ENCODE results near the gene CDH13. TPM values are rescaled to one million over a fixed set of nuclear protein-coding genes. Genes with fewer than 3 reads are reported as not detected.

The CDH13 gene
- polyA plus RNA-seq, 2 of the 4 experiments (the other 2 are of a cell fraction) = not detected

DNA sequence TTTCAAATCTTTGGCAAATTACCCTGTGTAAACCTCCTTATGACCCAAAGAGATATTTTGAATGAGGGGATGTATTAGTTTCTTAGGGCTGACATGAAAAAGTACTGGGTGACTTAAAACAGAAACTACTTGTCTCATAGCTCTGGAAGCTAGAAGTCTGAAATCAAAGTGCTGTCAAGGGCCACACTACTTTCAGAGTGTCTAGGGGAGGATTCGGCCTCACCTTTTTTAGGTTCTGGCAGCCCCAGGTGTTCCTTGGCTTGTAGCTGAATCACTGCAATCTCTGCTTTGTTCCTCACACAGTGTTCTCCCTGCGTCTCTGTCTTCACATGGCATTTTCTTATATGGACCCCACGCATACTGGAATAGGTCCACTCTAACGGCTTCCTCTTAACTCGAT is 322.2 kb downstream of the CDH13 start (continued):
- TF ChIP-seq JUN (IDR thresholded peaks at IDR 0.05) = no peak

DNA sequence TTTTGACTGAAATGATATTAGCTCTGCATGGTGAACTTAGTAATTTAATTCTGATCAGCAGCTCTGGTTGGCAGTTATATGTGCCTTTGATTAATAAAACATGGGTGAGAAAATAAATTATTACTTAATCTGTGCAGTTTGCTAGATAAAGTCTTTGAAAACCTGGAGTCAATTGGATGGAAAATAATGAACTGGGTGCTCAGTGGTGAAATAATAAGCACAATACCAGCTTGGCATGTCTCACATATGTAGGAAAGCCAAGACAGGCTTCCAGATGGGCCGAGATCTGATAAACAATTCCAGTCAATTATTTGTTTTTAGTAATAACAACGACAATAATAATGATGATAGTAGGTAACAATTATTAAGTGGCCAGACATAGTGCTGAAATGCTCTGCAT is 326.7 kb downstream of the CDH13 start:
- no peaks in the 10 kb centered on the region for H3K4me1 ChIP-seq
- DNase-seq (ENCODE audit: low read depth in 1 of 2, low spot score in 1 of 2) (no peak), FAIRE-seq (no peak), ATAC-seq (no peak)
- no peak for TF ChIP-seq HEYL (CRISPR knock-in tag; IDR thresholded peaks at IDR 0.05)
- TF ChIP-seq FOXS1 (CRISPR knock-in tag; IDR thresholded peaks at IDR 0.05) = no peak
- TF ChIP-seq CHD4 (IDR thresholded peaks at IDR 0.05; ENCODE audit: borderline replicate concordance) = no peak
- no peak for TF ChIP-seq POLR2AphosphoS2 (conservative IDR thresholded peaks at IDR 0.05; ENCODE audit: low read length)
- TF ChIP-seq, protein P1, sequence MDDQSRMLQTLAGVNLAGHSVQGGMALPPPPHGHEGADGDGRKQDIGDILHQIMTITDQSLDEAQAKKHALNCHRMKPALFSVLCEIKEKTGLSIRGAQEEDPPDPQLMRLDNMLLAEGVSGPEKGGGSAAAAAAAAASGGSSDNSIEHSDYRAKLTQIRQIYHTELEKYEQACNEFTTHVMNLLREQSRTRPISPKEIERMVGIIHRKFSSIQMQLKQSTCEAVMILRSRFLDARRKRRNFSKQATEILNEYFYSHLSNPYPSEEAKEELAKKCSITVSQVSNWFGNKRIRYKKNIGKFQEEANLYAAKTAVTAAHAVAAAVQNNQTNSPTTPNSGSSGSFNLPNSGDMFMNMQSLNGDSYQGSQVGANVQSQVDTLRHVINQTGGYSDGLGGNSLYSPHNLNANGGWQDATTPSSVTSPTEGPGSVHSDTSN (IDR thresholded peaks at IDR 0.05) = no peak
- TF ChIP-seq, protein P2, sequence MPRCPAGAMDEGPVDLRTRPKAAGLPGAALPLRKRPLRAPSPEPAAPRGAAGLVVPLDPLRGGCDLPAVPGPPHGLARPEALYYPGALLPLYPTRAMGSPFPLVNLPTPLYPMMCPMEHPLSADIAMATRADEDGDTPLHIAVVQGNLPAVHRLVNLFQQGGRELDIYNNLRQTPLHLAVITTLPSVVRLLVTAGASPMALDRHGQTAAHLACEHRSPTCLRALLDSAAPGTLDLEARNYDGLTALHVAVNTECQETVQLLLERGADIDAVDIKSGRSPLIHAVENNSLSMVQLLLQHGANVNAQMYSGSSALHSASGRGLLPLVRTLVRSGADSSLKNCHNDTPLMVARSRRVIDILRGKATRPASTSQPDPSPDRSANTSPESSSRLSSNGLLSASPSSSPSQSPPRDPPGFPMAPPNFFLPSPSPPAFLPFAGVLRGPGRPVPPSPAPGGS (IDR thresholded peaks at IDR 0.05) = no peak
- TF ChIP-seq, protein P3, sequence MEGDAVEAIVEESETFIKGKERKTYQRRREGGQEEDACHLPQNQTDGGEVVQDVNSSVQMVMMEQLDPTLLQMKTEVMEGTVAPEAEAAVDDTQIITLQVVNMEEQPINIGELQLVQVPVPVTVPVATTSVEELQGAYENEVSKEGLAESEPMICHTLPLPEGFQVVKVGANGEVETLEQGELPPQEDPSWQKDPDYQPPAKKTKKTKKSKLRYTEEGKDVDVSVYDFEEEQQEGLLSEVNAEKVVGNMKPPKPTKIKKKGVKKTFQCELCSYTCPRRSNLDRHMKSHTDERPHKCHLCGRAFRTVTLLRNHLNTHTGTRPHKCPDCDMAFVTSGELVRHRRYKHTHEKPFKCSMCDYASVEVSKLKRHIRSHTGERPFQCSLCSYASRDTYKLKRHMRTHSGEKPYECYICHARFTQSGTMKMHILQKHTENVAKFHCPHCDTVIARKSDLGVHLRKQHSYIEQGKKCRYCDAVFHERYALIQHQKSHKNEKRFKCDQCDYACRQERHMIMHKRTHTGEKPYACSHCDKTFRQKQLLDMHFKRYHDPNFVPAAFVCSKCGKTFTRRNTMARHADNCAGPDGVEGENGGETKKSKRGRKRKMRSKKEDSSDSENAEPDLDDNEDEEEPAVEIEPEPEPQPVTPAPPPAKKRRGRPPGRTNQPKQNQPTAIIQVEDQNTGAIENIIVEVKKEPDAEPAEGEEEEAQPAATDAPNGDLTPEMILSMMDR (IDR thresholded peaks at IDR 0.05) = no peak
- TF ChIP-seq, protein P4, sequence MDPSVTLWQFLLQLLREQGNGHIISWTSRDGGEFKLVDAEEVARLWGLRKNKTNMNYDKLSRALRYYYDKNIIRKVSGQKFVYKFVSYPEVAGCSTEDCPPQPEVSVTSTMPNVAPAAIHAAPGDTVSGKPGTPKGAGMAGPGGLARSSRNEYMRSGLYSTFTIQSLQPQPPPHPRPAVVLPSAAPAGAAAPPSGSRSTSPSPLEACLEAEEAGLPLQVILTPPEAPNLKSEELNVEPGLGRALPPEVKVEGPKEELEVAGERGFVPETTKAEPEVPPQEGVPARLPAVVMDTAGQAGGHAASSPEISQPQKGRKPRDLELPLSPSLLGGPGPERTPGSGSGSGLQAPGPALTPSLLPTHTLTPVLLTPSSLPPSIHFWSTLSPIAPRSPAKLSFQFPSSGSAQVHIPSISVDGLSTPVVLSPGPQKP (IDR thresholded peaks at IDR 0.05; ENCODE audit: low read depth, low read length) = no peak
- no peak for TF ChIP-seq ESRRA (IDR thresholded peaks at IDR 0.05; ENCODE audit: borderline replicate concordance, low read length)
- TF ChIP-seq, protein P5, sequence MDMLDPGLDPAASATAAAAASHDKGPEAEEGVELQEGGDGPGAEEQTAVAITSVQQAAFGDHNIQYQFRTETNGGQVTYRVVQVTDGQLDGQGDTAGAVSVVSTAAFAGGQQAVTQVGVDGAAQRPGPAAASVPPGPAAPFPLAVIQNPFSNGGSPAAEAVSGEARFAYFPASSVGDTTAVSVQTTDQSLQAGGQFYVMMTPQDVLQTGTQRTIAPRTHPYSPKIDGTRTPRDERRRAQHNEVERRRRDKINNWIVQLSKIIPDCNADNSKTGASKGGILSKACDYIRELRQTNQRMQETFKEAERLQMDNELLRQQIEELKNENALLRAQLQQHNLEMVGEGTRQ (IDR thresholded peaks at IDR 0.05) = no peak
- WGBS (ENCODE audit: missing lambda C conversion rate) = 0% methylated on average over 2 of the region's 2 CpGs
- H3K4me3 ChIP-seq = no peak overlapping the region
- H3K27ac ChIP-seq = no peak overlapping the region
- CTCF ChIA-PET = interaction anchor here (0.8 kb wide), 1 partner anchor 13 kb away, joined by 3 read pairs; no protein-coding TSS in a partner anchor
- no peak overlapping the region for H3K4me2 ChIP-seq
- POLR2A ChIA-PET = no interaction called here
- no peaks in the 10 kb centered on the region for H3K9me3 ChIP-seq

DNA sequence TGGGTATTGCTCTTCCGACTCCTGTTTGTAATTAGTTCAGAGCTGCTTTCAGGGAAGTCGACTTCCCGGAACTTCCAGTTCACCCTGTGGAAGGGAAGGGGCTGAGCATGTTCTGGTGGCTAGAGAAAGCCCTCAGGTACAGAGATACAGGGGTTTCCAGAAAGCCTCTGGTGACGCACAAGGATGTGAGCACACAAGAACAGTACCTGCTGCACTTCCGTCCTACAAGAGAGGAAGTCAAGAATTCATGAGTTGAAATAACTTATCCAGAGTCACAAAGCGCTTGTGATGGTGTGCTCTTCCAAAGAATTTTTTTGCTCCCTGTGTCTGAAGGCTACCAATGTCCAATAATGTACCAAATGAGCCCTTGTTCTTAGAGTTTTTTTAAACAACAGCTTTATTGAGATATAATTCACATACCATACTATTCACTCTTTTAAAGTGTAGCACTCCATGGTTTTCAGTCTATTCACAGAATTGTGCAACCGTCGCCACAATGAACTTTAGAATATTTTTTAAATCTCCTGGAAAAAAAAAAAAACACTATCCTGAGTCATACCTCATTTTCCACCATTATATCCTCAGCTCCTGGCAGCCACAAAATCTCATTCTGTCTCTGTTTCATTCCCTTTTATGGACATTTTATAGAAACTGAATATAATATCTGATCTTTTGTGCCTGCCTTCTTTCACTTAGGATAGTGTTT is 327.6 kb downstream of the CDH13 start:
- POLR2A ChIA-PET = no interaction called here
- WGBS (ENCODE audit: missing lambda C conversion rate) = 3% methylated on average over 8 of the region's 8 CpGs
- no peak for DNase-seq (ENCODE audit: low read depth in 1 of 2, low spot score in 1 of 2)
- no peak for ATAC-seq
- Histone ChIP-seq H3K4me3 (no peak overlapping the region), H3K27ac (no peak overlapping the region), H3K4me2 (no peak overlapping the region), H3K4me1 (no peaks in the 10 kb centered on the region), H3K9me3 (no peaks in the 10 kb centered on the region)
- CTCF ChIA-PET = interaction anchor here (0.8 kb wide), 1 partner anchor 14 kb away, joined by 3 read pairs; no protein-coding TSS in a partner anchor
- no peak for FAIRE-seq
- TF ChIP-seq HOXB13 (CRISPR knock-in tag; IDR thresholded peaks at IDR 0.05; ENCODE audit: low read depth) = no peak
- TF ChIP-seq NPAS2 (CRISPR knock-in tag; IDR thresholded peaks at IDR 0.05; ENCODE audit: borderline replicate concordance) = no peak
- TF ChIP-seq, protein P6, sequence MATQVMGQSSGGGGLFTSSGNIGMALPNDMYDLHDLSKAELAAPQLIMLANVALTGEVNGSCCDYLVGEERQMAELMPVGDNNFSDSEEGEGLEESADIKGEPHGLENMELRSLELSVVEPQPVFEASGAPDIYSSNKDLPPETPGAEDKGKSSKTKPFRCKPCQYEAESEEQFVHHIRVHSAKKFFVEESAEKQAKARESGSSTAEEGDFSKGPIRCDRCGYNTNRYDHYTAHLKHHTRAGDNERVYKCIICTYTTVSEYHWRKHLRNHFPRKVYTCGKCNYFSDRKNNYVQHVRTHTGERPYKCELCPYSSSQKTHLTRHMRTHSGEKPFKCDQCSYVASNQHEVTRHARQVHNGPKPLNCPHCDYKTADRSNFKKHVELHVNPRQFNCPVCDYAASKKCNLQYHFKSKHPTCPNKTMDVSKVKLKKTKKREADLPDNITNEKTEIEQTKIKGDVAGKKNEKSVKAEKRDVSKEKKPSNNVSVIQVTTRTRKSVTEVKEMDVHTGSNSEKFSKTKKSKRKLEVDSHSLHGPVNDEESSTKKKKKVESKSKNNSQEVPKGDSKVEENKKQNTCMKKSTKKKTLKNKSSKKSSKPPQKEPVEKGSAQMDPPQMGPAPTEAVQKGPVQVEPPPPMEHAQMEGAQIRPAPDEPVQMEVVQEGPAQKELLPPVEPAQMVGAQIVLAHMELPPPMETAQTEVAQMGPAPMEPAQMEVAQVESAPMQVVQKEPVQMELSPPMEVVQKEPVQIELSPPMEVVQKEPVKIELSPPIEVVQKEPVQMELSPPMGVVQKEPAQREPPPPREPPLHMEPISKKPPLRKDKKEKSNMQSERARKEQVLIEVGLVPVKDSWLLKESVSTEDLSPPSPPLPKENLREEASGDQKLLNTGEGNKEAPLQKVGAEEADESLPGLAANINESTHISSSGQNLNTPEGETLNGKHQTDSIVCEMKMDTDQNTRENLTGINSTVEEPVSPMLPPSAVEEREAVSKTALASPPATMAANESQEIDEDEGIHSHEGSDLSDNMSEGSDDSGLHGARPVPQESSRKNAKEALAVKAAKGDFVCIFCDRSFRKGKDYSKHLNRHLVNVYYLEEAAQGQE (IDR thresholded peaks at IDR 0.05) = no peak
- TF ChIP-seq POLR2A (IDR thresholded peaks at IDR 0.05; ENCODE audit: low read length) = no peak
- TF ChIP-seq ZNF302 (CRISPR knock-in tag; IDR thresholded peaks at IDR 0.05) = no peak
- no peak for TF ChIP-seq CBX2 (IDR thresholded peaks at IDR 0.05; ENCODE audit: borderline replicate concordance, low read depth)
- no peak for TF ChIP-seq ZC3H11A (IDR thresholded peaks at IDR 0.05)
- no peak for TF ChIP-seq RARB (CRISPR knock-in tag; IDR thresholded peaks at IDR 0.05)
- no peak for TF ChIP-seq JUN (IDR thresholded peaks at IDR 0.05)
- no peak for TF ChIP-seq MYC (IDR thresholded peaks at IDR 0.05; ENCODE audit: borderline replicate concordance, low read length)
- no peak for TF ChIP-seq RCOR1 (IDR thresholded peaks at IDR 0.05; ENCODE audit: low read depth, low read length)
